NT2/D1 (cell line): ENCODE measurements around the gene SLC34A1.

Source experiments
- YY1 ChIP-seq: IDR thresholded peaks from 2 replicates; pipeline ENCODE4 v1.6.1; 2011; ENCODE audit not compliant: insufficient read length, insufficient read depth
- ZNF274 ChIP-seq: IDR thresholded peaks from 2 replicates; pipeline ENCODE4 v1.6.1; 2011; ENCODE audit warnings: mild to moderate bottlenecking, low read depth, low read length

- no peak for TF ChIP-seq YY1
- no peak for TF ChIP-seq ZNF274
Measured at GRCh38 chr5:177343777-177344176, 40.5 kb upstream of the SLC34A1 start.
